ENCODE data around the gene SLC35A3. TPM values are rescaled to one million over a fixed set of nuclear protein-coding genes. Genes with fewer than 3 reads are reported as not detected.

Gene SLC35A3
- total and polyA plus RNA-seq, 9 of the 15 experiments (the other 6 are each of a cell fraction or from before 2014, with no cell fraction given): 3.5 to 21.7 (median 13.2) TPM

DNA sequence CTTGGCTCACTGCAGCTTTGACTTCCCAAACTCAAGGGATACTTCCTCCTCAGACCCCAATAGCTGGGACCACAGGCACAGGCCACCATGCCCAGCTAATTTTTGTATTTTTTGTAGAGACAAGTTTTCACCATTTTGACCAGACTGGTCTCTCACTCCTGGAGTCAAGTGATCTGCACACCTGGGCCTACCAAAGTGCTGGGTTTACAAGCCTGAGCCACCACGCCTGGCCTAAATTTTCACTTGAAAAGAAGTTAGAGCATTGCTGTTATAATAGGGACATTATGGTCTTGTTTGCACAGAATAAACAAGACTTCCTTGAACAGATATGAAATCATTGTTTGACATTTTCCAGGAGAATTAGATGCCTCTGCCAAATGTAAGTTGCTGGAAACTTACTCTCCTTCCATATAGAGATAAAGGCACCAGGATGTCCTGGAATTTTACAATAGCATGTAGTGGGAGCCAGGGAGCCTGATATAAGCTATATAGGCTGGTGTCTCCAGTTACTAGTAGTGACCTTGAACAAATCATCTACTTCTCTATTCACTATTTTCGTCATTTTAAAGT, 16.9 kb downstream of the SLC35A3 start (continued):
- TF ChIP-seq ZFP1 (CRISPR knock-in tag; IDR thresholded peaks at IDR 0.05): no peak
- TF ChIP-seq ETS2 (tag; IDR thresholded peaks at IDR 0.05; ENCODE audit: borderline replicate concordance, poor library complexity, severe bottlenecking): no peak
- no peak for TF ChIP-seq GTF2E2 (tag; IDR thresholded peaks at IDR 0.05)
- TF ChIP-seq, protein P1, sequence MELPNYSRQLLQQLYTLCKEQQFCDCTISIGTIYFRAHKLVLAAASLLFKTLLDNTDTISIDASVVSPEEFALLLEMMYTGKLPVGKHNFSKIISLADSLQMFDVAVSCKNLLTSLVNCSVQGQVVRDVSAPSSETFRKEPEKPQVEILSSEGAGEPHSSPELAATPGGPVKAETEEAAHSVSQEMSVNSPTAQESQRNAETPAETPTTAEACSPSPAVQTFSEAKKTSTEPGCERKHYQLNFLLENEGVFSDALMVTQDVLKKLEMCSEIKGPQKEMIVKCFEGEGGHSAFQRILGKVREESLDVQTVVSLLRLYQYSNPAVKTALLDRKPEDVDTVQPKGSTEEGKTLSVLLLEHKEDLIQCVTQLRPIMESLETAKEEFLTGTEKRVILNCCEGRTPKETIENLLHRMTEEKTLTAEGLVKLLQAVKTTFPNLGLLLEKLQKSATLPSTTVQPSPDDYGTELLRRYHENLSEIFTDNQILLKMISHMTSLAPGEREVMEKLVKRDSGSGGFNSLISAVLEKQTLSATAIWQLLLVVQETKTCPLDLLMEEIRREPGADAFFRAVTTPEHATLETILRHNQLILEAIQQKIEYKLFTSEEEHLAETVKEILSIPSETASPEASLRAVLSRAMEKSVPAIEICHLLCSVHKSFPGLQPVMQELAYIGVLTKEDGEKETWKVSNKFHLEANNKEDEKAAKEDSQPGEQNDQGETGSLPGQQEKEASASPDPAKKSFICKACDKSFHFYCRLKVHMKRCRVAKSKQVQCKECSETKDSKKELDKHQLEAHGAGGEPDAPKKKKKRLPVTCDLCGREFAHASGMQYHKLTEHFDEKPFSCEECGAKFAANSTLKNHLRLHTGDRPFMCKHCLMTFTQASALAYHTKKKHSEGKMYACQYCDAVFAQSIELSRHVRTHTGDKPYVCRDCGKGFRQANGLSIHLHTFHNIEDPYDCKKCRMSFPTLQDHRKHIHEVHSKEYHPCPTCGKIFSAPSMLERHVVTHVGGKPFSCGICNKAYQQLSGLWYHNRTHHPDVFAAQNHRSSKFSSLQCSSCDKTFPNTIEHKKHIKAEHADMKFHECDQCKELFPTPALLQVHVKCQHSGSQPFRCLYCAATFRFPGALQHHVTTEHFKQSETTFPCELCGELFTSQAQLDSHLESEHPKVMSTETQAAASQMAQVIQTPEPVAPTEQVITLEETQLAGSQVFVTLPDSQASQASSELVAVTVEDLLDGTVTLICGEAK (IDR thresholded peaks at IDR 0.05): no peak
- TF ChIP-seq, protein P1 (CRISPR knock-in tag; IDR thresholded peaks at IDR 0.05): no peak
- no peak for TF ChIP-seq HLTF (IDR thresholded peaks at IDR 0.05)
- TF ChIP-seq, protein P2, sequence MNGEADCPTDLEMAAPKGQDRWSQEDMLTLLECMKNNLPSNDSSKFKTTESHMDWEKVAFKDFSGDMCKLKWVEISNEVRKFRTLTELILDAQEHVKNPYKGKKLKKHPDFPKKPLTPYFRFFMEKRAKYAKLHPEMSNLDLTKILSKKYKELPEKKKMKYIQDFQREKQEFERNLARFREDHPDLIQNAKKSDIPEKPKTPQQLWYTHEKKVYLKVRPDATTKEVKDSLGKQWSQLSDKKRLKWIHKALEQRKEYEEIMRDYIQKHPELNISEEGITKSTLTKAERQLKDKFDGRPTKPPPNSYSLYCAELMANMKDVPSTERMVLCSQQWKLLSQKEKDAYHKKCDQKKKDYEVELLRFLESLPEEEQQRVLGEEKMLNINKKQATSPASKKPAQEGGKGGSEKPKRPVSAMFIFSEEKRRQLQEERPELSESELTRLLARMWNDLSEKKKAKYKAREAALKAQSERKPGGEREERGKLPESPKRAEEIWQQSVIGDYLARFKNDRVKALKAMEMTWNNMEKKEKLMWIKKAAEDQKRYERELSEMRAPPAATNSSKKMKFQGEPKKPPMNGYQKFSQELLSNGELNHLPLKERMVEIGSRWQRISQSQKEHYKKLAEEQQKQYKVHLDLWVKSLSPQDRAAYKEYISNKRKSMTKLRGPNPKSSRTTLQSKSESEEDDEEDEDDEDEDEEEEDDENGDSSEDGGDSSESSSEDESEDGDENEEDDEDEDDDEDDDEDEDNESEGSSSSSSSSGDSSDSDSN (IDR thresholded peaks at IDR 0.05; ENCODE audit: borderline replicate concordance in 1 of 2, low read depth in 2 of 2, low read length in 2 of 2): no peak
